HL-60 (cell line): ENCODE measurements around the gene IFITM5.

Experiments used
- POLR2AphosphoS5 ChIP-seq: IDR thresholded peaks from 2 replicates; pipeline ENCODE4 v1.6.1; 2012; ENCODE audit warnings: low read depth
- TF ChIP-seq, protein P1 (sequence below): IDR thresholded peaks from one replicate; pipeline ENCODE4 v1.5.1; 2011; ENCODE audit warnings: low read length, control low read depth, inconsistent platforms; ENCODE audit not compliant: insufficient read depth

DNA sequence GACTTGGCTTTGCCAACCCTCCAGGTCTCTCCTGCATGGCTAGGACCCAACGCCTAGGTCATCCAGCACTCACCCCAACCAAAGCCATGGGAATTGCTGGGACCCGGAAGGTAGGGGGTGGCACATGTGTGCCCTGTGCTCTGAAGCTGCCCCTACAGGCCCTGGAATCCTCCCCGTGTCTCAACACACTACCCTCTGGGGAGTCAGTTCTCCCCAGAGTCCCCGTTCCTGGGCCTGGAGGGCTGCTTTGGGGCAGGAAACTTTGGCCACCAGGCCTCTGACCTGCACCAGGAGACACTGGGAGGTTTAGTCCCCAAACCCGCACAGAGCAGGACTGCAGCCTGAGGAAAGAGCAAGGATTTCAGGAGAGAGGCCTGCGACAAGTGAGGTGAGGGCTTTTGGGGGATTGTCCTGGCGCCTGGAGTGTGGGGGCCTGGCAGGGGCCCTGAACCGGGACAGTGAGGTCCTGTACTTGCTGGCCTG, 14.0 kb upstream of the IFITM5 start:
- TF ChIP-seq POLR2AphosphoS5: no peak
- TF ChIP-seq, protein P1, sequence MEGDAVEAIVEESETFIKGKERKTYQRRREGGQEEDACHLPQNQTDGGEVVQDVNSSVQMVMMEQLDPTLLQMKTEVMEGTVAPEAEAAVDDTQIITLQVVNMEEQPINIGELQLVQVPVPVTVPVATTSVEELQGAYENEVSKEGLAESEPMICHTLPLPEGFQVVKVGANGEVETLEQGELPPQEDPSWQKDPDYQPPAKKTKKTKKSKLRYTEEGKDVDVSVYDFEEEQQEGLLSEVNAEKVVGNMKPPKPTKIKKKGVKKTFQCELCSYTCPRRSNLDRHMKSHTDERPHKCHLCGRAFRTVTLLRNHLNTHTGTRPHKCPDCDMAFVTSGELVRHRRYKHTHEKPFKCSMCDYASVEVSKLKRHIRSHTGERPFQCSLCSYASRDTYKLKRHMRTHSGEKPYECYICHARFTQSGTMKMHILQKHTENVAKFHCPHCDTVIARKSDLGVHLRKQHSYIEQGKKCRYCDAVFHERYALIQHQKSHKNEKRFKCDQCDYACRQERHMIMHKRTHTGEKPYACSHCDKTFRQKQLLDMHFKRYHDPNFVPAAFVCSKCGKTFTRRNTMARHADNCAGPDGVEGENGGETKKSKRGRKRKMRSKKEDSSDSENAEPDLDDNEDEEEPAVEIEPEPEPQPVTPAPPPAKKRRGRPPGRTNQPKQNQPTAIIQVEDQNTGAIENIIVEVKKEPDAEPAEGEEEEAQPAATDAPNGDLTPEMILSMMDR: no peak
